ENCODE data around the gene UBE2U.

DNA sequence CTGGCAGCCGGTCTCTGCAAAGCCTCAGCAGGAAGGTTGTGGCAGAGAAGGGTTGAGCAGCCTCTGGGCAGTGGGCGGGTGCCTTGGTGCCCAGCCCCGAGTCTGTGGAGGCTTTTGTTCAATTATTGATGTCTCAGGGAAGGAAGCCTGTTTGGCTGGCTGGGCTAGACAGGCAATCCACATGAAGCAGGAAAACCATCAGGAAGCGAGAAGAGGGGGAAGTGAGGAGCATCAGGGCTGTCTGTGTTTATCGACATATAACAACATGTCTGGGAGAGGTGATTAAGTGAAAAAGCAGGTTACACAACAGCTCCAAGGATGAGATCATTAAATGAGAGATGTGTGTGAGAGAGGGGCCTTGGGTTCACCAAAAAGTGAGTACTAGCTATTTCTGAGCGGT, 105.4 kb downstream of the UBE2U start:
- TF ChIP-seq, protein P1, sequence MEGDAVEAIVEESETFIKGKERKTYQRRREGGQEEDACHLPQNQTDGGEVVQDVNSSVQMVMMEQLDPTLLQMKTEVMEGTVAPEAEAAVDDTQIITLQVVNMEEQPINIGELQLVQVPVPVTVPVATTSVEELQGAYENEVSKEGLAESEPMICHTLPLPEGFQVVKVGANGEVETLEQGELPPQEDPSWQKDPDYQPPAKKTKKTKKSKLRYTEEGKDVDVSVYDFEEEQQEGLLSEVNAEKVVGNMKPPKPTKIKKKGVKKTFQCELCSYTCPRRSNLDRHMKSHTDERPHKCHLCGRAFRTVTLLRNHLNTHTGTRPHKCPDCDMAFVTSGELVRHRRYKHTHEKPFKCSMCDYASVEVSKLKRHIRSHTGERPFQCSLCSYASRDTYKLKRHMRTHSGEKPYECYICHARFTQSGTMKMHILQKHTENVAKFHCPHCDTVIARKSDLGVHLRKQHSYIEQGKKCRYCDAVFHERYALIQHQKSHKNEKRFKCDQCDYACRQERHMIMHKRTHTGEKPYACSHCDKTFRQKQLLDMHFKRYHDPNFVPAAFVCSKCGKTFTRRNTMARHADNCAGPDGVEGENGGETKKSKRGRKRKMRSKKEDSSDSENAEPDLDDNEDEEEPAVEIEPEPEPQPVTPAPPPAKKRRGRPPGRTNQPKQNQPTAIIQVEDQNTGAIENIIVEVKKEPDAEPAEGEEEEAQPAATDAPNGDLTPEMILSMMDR (optimal IDR thresholded peaks at IDR 0.05 in 1 of 3, IDR thresholded peaks at IDR 0.05 in 1 of 3, conservative IDR thresholded peaks at IDR 0.05 in 1 of 3; ENCODE audit: extremely low read depth in 1 of 3, insufficient read depth in 2 of 3, low read length in 3 of 3) = no peak
- TF ChIP-seq EZH2 (IDR thresholded peaks at IDR 0.05; ENCODE audit: low read length) = no peak

Data from keratinocyte (primary cell).